GM18502 (cell line): ENCODE results near the gene STK11IP.

Source experiments
- ATAC-seq: cut with Tn5 transposase; IDR thresholded peaks from one replicate; pipeline ENCODE4 v1.9.1; 2021; ENCODE audit warnings: mild to moderate bottlenecking; ENCODE audit not compliant: unreplicated experiment, poor library complexity

STK11IP gene

GRCh38 chr2:219561179-219562048 lies 36.2 kb upstream of the STK11IP start:
- ATAC-seq, result no peak

- no peak for ATAC-seq
Measured at GRCh38 chr2:219562049-219563020, 35.3 kb upstream of the STK11IP start.

GRCh38 chr2:219563271-219563928 lies 34.3 kb upstream of the STK11IP start:
- ATAC-seq, result no peak

DNA sequence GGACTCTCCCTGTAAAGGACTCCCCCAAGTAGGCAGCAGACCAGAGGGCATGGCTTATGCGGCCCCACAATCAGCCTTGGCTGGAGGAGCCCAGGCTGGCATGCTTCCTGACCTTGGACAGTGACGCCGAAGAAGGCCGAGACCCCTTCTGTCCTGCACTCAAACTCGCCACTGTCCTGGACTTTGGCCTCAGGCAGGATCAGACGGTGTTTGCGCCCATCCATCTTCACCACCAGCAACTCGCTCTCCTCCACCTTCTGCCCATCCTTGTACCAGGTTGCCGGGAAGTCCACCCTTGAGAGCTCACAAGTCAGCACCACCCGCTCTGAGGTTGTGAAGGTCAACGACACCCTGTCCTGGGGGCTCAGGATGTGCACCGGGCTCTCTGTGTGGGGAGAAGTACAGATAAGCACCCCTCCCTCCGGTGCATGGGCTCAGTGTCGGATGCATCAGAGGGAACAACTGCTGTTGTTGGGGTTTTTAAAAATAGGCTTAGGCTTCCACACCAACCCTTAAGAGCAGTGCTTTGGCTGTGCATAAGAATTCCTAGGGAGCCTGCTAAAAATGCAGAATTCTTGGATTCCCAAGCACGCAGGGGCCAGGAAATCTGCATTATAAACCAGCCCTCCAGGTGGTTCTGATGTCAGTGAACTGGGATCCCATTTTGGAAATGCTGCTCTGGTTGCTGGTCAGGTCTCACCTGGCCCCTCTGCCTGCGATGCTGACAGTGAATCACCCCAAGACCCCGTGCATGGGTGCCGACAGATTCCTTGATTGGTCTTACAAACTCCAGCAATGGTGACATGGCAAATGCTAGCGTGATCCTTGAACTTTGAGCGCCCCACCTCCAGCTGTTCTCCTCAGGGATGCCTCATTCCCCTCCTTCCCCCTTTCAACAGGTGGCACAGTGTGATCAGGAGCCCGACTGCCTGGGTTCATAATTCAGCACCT lies 32.3 kb upstream of the STK11IP start:
- no peak for ATAC-seq

DNA sequence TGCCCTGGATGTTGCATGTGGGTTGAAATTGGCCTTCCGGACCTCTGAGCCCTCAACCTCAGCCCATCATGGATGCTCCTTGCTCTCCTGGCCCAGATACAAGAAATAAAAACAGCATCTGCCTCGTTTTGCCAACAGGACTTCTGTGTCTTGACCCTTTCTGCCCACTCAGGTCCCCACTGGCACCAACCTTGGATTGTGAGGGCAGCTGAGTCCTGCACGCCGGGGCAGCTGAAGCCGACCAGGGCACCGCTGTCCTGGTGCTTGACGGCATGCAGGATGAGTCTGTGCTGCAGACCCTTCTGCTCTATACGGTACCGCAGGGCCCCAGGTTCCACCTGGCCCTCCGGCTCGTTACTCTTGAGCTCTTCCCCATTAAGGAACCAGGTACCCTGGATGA lies 31.0 kb upstream of the STK11IP start:
- no peak for ATAC-seq

DNA sequence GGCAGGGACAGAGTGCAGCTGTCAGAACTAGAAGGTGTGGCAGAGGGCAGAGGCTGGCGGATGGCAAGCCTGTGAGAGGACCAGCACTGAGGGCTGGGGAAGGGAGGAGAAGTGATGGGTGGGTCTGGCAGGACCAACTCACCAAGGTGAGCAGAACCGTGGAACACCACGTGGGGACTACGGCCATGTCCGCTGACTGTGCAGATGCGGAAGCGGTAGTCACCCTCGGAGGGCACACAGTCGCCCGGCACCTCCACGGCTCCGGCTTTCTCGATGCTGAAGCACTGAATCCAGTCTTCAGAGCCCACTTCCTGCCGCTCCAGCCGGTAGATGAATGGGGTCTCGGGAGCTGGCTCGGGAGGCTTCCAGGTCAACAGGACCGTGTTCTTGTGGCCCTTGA lies 30.5 kb upstream of the STK11IP start:
- ATAC-seq, result no peak

- no peak for ATAC-seq
Measured at GRCh38 chr2:219567791-219568361, 29.8 kb upstream of the STK11IP start.

GRCh38 chr2:219569041-219569440 lies 28.6 kb upstream of the STK11IP start:
- ATAC-seq, result no peak

DNA sequence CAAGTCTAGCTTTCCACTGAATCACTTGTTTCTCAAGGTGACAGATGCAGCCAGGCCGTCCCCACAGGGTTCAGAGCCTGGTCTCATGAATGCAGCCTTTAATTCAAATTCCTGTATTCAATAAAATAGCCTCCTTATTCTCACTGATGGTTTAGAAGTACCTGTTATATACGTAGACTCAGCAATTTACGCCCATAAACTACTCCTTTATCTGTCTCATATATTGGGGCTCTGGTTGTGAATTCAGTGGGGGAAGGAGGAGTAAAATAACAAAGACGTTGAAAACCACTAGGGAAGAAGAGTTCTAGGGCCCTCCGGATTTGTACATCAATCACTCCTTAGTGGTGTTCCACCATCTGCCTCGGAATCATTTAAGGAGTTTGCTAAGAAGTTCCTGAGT lies 28.0 kb upstream of the STK11IP start:
- ATAC-seq, result no peak

DNA sequence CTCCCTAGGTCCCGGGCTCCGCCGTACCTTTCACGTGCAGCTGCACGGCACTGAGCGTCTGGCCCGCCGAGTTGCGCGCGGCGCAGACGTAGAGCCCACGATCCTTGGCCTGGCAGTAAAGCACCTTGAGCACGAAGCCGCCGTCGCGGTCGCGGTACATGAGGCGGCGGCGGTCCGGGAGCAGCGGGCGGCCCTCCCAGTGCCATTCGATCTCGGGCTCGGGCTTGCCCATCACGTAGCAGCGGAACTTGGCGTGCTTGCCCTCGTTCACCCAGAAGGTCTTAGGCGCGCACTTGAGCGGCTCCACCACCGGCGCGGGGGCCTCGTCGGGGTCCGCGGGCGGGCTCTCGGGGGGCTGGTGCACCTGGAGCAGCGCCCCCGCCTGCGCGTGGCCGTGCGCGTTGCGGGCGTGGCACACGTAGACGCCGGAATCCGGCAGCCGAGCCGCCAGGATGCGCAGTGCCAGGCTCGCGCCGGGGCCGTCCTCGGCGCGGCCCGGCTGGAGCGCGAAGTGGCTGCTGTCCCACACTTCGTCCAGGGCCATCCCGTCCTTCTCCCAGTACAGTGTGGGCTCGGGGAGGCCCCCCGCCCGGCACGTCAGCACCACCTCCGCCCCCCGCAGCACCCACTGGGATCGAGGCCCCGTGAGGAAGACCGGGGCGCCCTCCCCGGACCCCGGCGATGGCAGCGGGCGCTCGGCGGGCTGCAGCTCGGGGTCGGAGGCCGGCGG lies 27.3 kb upstream of the STK11IP start:
- ATAC-seq, result no peak

DNA sequence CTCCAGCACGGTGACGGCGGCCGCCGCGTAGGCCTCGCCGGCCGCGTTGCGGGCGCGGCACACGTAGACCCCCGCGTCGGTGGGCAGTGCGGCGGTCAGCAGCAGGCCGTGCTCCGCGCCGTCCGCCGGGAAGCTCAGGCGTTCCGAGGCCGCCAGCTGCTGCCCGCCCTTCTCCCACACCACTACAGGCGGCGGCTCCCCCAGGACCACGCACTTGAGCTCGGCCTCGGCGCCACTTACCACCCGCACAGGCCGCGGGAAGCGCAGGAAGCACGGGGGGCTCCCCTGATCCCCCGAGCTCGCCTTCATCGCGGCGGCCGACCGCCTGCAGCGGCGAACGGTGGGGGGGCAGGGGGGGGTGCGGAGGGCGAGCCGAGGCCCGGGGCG lies 26.7 kb upstream of the STK11IP start:
- ATAC-seq, result no peak

- no peak for ATAC-seq
Measured at GRCh38 chr2:219571311-219572236, 26.1 kb upstream of the STK11IP start, which contains the start of gene OBSL1. OBSL1 (minus strand) TSS chr2:219571539; CDS start chr2:219571232, 307 bp downstream.

DNA sequence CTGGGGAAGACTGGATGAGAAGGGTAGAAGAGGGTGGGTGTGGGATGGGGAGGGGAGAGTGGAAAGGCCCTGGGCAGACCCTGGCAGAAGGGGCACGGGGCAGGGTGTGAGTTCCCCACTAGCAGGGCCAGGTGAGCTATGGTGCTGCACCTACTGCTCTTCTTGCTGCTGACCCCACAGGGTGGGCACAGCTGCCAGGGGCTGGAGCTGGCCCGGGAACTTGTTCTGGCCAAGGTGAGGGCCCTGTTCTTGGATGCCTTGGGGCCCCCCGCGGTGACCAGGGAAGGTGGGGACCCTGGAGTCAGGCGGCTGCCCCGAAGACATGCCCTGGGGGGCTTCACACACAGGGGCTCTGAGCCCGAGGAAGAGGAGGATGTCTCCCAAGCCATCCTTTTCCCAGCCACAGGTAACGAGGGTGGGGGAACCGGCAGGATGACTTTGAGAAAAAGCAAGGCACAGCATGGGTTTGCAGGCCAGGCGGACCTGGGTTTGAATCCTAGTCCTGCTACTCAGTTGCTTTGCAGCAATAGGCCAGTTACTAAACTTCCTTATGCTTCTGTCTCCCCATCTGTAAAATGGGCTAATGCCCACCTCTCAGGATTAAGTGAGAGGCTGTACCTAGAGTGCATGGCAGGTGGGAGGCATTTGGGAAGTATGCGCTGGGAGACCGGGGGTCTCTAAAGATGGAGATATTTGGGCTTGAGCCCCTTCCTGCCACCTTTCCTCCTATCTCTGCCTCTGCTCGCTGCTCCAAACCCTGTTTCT lies 25.2 kb upstream of the STK11IP start, which contains the start of gene INHA:
Gene INHA, plus strand, starts transcription at position 74 of the 765 bp plus-strand sequence. Its CDS starts 65 bp downstream, at position 139.
- no peak for ATAC-seq

DNA sequence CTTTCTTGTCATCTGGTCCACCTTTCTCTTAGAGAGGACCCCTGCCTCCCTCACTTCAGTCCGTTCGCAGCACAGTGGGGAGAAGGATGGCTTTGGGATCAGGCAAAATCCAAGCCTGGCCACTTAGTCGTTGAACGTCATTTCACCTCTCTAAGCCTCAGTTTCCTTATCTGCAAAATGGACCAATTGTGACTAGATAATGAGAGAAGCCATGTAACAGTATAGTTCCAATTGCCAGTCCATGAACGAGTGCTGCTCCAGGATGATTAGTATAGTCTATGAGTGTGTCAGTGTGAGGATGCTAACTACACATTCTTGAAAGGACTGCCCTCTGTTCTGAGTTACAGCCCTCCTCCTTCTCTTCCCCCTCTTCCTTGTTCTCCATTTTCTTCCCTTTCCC lies 24.5 kb upstream of the STK11IP start:
- no peak for ATAC-seq

DNA sequence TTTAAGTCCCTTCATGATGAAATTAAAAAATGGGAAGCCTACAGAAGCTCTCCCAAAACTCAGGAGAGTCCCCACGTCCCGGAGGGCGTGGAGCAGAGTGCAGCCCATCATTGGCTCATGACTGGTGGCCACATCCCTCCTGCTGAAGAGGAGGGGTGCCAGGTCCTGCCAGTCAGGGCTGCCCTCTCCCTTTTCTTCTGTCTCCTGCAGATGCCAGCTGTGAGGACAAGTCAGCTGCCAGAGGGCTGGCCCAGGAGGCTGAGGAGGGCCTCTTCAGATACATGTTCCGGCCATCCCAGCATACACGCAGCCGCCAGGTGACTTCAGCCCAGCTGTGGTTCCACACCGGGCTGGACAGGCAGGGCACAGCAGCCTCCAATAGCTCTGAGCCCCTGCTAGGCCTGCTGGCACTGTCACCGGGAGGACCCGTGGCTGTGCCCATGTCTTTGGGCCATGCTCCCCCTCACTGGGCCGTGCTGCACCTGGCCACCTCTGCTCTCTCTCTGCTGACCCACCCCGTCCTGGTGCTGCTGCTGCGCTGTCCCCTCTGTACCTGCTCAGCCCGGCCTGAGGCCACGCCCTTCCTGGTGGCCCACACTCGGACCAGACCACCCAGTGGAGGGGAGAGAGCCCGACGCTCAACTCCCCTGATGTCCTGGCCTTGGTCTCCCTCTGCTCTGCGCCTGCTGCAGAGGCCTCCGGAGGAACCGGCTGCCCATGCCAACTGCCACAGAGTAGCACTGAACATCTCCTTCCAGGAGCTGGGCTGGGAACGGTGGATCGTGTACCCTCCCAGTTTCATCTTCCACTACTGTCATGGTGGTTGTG lies 23.0 kb upstream of the STK11IP start:
- ATAC-seq, result no peak
